ENCODE results near the gene BLNK. TPM values are rescaled to one million over a fixed set of nuclear protein-coding genes. Genes with fewer than 3 reads are reported as not detected.

BLNK gene
- polyA plus RNA-seq, 2 of the 4 experiments (the other 2 are of a cell fraction), result not detected

DNA sequence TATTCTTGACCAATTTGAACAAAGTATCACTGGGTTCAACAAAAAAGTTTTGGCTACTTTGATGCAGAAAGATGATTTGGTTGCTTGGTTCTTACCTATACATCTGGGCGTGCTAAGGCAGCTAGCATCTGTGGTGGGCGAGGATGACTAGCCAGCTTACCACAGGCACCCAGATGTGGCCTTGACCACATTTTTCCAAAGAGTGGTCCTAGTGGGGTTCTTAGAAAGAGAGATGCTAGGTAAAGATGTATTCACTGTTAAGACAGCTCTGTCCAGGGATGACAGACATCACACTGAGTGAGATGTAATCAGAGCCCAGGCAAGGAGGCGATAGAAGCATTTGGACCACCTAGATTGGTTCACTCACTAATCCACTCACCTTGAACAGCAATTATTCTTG is 33.6 kb upstream of the BLNK start:
- no peak for ATAC-seq
- FAIRE-seq, result no peak
- CTCF ChIA-PET, result interaction anchor here (0.5 to 2.1 kb wide), 4 partner anchors 11 to 343 kb away, joined by 3 to 5 read pairs (median 3); no protein-coding TSS in a partner anchor

DNA sequence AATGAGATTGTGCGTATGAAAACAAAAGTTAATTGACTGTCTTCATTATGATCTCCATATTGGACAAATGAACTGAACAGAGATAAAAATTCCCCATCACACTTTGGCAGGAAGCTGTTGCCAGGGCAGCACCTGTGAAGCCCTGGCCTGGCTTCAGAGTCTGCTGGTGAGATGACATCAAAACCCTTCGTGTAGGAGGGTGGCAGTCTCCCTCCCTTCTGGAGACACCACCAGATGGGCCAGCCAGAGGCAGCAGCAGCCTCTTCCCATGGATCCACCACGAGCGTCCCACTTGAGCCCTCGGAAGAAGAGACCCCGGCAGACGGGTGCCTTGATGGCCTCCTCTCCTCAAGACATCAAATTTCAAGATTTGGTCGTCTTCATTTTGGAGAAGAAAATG is 32.9 kb upstream of the BLNK start, which contains the start of gene DNTT:
Gene DNTT, plus strand, starts transcription at position 205 of the 400 bp plus-strand sequence. Its CDS starts 64 bp downstream, at position 269.
- TF ChIP-seq TP53 (CRISPR knock-in tag; IDR thresholded peaks at IDR 0.05), result no peak
- TF ChIP-seq, protein P1, sequence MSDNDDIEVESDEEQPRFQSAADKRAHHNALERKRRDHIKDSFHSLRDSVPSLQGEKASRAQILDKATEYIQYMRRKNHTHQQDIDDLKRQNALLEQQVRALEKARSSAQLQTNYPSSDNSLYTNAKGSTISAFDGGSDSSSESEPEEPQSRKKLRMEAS (IDR thresholded peaks at IDR 0.05), result no peak
- TF ChIP-seq ZC3H11A (IDR thresholded peaks at IDR 0.05), result no peak
- TF ChIP-seq ZSCAN20 (CRISPR knock-in tag; IDR thresholded peaks at IDR 0.05), result no peak
- TF ChIP-seq, protein P2, sequence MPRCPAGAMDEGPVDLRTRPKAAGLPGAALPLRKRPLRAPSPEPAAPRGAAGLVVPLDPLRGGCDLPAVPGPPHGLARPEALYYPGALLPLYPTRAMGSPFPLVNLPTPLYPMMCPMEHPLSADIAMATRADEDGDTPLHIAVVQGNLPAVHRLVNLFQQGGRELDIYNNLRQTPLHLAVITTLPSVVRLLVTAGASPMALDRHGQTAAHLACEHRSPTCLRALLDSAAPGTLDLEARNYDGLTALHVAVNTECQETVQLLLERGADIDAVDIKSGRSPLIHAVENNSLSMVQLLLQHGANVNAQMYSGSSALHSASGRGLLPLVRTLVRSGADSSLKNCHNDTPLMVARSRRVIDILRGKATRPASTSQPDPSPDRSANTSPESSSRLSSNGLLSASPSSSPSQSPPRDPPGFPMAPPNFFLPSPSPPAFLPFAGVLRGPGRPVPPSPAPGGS (IDR thresholded peaks at IDR 0.05), result no peak
- no peak for TF ChIP-seq RAD21 (conservative IDR thresholded peaks at IDR 0.05 in 1 of 2, IDR thresholded peaks at IDR 0.05 in 1 of 2)
- no peak for TF ChIP-seq TFCP2L1 (CRISPR knock-in tag; IDR thresholded peaks at IDR 0.05)
- no peak for TF ChIP-seq EP300 (IDR thresholded peaks at IDR 0.05)
- Histone ChIP-seq H3K4me1 (no peaks in the 10 kb centered on the region), H3K27ac (no peak within 1 kb of the TSS), H3K4me3 (no peak within 1 kb of the TSS), H3K9me3 (no peaks in the 10 kb centered on the region), H3K4me2 (no peak within 1 kb of the TSS)
- ATAC-seq, result no peak
- no peak for DNase-seq (ENCODE audit: low read depth in 1 of 2, low spot score in 1 of 2)
- FAIRE-seq, result no peak
- ChIA-PET CTCF (interaction anchor here (0.5 to 1.1 kb wide), 2 partner anchors 35 to 342 kb away, joined by 3 read pairs; no protein-coding TSS in a partner anchor), POLR2A (no interaction called here)
- WGBS (ENCODE audit: missing lambda C conversion rate), result 35% methylated on average over 8 of the region's 8 CpGs

More for the DNA sequence above, 33.6 kb upstream of the BLNK start:
- H3K4me2 ChIP-seq, result no peak overlapping the region
- no peak for TF ChIP-seq CBX2 (IDR thresholded peaks at IDR 0.05; ENCODE audit: borderline replicate concordance, low read depth)
- TF ChIP-seq, protein P3, sequence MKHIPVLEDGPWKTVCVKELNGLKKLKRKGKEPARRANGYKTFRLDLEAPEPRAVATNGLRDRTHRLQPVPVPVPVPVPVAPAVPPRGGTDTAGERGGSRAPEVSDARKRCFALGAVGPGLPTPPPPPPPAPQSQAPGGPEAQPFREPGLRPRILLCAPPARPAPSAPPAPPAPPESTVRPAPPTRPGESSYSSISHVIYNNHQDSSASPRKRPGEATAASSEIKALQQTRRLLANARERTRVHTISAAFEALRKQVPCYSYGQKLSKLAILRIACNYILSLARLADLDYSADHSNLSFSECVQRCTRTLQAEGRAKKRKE (CRISPR knock-in tag; IDR thresholded peaks at IDR 0.05; ENCODE audit: low read depth), result no peak
- TF ChIP-seq, protein P4, sequence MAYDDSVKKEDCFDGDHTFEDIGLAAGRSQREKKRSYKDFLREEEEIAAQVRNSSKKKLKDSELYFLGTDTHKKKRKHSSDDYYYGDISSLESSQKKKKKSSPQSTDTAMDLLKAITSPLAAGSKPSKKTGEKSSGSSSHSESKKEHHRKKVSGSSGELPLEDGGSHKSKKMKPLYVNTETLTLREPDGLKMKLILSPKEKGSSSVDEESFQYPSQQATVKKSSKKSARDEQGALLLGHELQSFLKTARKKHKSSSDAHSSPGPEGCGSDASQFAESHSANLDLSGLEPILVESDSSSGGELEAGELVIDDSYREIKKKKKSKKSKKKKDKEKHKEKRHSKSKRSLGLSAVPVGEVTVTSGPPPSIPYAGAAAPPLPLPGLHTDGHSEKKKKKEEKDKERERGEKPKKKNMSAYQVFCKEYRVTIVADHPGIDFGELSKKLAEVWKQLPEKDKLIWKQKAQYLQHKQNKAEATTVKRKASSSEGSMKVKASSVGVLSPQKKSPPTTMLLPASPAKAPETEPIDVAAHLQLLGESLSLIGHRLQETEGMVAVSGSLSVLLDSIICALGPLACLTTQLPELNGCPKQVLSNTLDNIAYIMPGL (CRISPR knock-in tag; IDR thresholded peaks at IDR 0.05; ENCODE audit: borderline replicate concordance), result no peak
- TF ChIP-seq HOXB5 (CRISPR knock-in tag; IDR thresholded peaks at IDR 0.05), result no peak
- H3K4me1 ChIP-seq, result no peaks in the 10 kb centered on the region
- POLR2A ChIA-PET, result no interaction called here
- 25% methylated on average over 3 of the region's 3 CpGs for WGBS (ENCODE audit: missing lambda C conversion rate)
- no peak overlapping the region for H3K27ac ChIP-seq
- H3K9me3 ChIP-seq, result no peaks in the 10 kb centered on the region
- no peak for DNase-seq (ENCODE audit: low read depth in 1 of 2, low spot score in 1 of 2)
- H3K4me3 ChIP-seq, result no peak overlapping the region

DNA sequence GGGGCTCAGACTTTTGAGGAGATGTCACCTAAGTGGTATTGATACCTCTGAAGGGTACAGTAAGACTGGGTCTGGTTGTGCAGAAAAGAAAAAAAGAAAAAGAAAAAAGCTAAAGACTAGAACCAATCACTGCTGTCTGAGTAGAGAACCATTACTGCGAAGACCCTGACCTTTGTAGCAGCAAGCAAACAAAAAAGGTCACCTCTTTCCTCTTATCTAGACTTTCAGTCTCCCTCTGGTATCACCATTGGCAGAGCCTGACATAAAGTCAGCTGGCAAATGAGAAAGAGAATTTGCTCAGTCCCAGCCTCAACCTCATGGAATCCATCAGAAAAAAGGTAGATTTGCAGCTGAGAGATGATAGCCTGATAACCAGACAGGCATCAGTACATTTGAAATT is 30.2 kb upstream of the BLNK start:
- ATAC-seq (no peak), DNase-seq (ENCODE audit: low read depth in 1 of 2, low spot score in 1 of 2) (no peak), FAIRE-seq (no peak)
- Histone ChIP-seq H3K4me2 (no peak overlapping the region), H3K4me1 (no peaks in the 10 kb centered on the region), H3K9me3 (no peaks in the 10 kb centered on the region), H3K4me3 (no peak overlapping the region), H3K27ac (no peak overlapping the region)
- CTCF ChIA-PET, result interaction anchor here (1.3 to 1.9 kb wide), 5 partner anchors 8 to 284 kb away, joined by 4 to 8 read pairs (median 5); no protein-coding TSS in a partner anchor
- WGBS (ENCODE audit: missing lambda C conversion rate), result 3% methylated on average over 1 of the region's 1 CpG
- POLR2A ChIA-PET, result no interaction called here
- TF ChIP-seq RFX5 (IDR thresholded peaks at IDR 0.05), result no peak
- TF ChIP-seq POLR2AphosphoS2 (conservative IDR thresholded peaks at IDR 0.05; ENCODE audit: low read length), result no peak
- no peak for TF ChIP-seq EP300 (IDR thresholded peaks at IDR 0.05)

DNA sequence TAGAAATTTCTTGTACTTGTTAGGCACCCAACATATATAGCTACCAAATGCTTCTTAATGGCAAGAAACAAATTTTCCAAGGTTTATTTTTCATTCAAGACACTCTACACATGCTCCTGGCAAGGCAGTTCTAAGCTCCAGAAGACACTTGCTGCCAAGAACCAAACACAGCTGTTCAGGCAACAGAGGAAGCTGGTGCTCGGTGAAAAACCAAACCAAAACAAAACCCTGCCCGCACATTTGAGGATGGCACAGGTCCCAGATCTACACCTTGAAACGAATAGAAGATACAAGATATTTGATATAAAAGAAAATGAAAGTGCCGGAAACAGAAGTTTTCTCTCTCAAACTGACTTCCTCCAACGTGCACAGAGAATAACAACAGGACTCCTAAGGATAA is 28.0 kb upstream of the BLNK start:
- FAIRE-seq, result no peak
- ATAC-seq, result no peak
- H3K4me3 ChIP-seq, result no peak overlapping the region
- no peaks in the 10 kb centered on the region for H3K4me1 ChIP-seq
- 11% methylated on average over 5 of the region's 5 CpGs for WGBS (ENCODE audit: missing lambda C conversion rate)
- DNase-seq (ENCODE audit: low read depth in 1 of 2, low spot score in 1 of 2), result no peak
- H3K27ac ChIP-seq, result no peak overlapping the region
- TF ChIP-seq JUN (IDR thresholded peaks at IDR 0.05), result no peak
- no peak for TF ChIP-seq FOSB (CRISPR knock-in tag; IDR thresholded peaks at IDR 0.05)
- POLR2A ChIA-PET, result no interaction called here
- no peaks in the 10 kb centered on the region for H3K9me3 ChIP-seq
- CTCF ChIA-PET, result interaction anchor here (1.0 to 10.4 kb wide), 2 partner anchors 35 to 284 kb away, joined by 5 to 148 read pairs; no protein-coding TSS in a partner anchor
- no peak overlapping the region for H3K4me2 ChIP-seq
